Neural cell (in vitro differentiated cells): ENCODE data around the gene STRIP1.

Experiments used
- CTCF ChIP-seq: fragments of 450-650 bp; IDR thresholded peaks from 2 replicates; pipeline ENCODE4 v1.5.1; 2014; ENCODE audit warnings: antibody characterized with exemption, mild to moderate bottlenecking, moderate library complexity; ENCODE audit not compliant: poor library complexity, severe bottlenecking
- EP300 ChIP-seq: fragments of 450-650 bp; conservative IDR thresholded peaks from 2 replicates; pipeline ENCODE4 v1.6.1; 2014; ENCODE audit warnings: antibody characterized with exemption, mild to moderate bottlenecking, moderate library complexity; ENCODE audit not compliant: poor library complexity, severe bottlenecking
- EZH2 ChIP-seq: fragments of 200-600, 300-800 bp; shearing (Covaris generic), sonication (generic); IDR thresholded peaks from 2 replicates; pipeline ENCODE4 v1.6.1; 2014; ENCODE audit warnings: antibody characterized with exemption, low read length, borderline replicate concordance, mild to moderate bottlenecking; ENCODE audit not compliant: insufficient read depth, poor library complexity, severe bottlenecking
- MXI1 ChIP-seq: fragments of 450-650 bp; conservative IDR thresholded peaks from 2 replicates; pipeline ENCODE4 v1.6.1; 2014; ENCODE audit warnings: antibody characterized with exemption, mild to moderate bottlenecking; ENCODE audit not compliant: poor library complexity, severe bottlenecking
- POLR2AphosphoS5 ChIP-seq: IDR thresholded peaks from 2 replicates; pipeline ENCODE4 v1.6.1; 2012
- RAD21 ChIP-seq: fragments of 450-650 bp; conservative IDR thresholded peaks from 2 replicates; pipeline ENCODE4 v1.6.1; 2014; ENCODE audit warnings: antibody characterized with exemption, mild to moderate bottlenecking, moderate library complexity
- REST ChIP-seq: IDR thresholded peaks from 2 replicates; pipeline ENCODE4 v1.6.1; 2012; ENCODE audit warnings: borderline replicate concordance
- SMC3 ChIP-seq: fragments of 450-650 bp; conservative IDR thresholded peaks from 2 replicates; pipeline ENCODE4 v1.6.1; 2014; ENCODE audit warnings: antibody characterized with exemption, mild to moderate bottlenecking, moderate library complexity; ENCODE audit not compliant: poor library complexity
- TAF1 ChIP-seq: IDR thresholded peaks from 2 replicates; pipeline ENCODE4 v1.6.1; 2012; ENCODE audit warnings: low read depth

GRCh38 chr1:110084227-110085078 lies 50.0 kb downstream of the STRIP1 start:
- TF ChIP-seq CTCF: no peak
- no peak for TF ChIP-seq REST
- no peak for TF ChIP-seq TAF1
- TF ChIP-seq POLR2AphosphoS5: peak; percentile 48
- no peak for TF ChIP-seq RAD21
- TF ChIP-seq SMC3: no peak
- peak; percentile 84 for TF ChIP-seq EZH2
- TF ChIP-seq EP300: no peak
- no peak for TF ChIP-seq MXI1
